HG03097 (cell line): ENCODE data around the gene ZNF777.
"Not testable (repeated sequence)": the region's sequence is repeated elsewhere in the genome, so short reads cannot be mapped to it uniquely, and the experiment has no call there.

ENCODE experiments used
- ATAC-seq: cut with Tn5 transposase; IDR thresholded peaks from one replicate; pipeline ENCODE4 v1.9.1; 2021; ENCODE audit not compliant: unreplicated experiment, low FRiP score

ZNF777 gene

GRCh38 chr7:149455175-149455950, 5.5 kb downstream of the ZNF777 start:
- ATAC-seq = no peak

GRCh38 chr7:149454750-149455149, 6.1 kb downstream of the ZNF777 start:
- ATAC-seq = no peak

GRCh38 chr7:149454006-149454405, 6.9 kb downstream of the ZNF777 start:
- no peak for ATAC-seq

- ATAC-seq = no peak
Measured at GRCh38 chr7:149450821-149451220, 10.0 kb downstream of the ZNF777 start.

GRCh38 chr7:149449897-149450296, 11.0 kb downstream of the ZNF777 start:
- ATAC-seq = no peak

- ATAC-seq = no peak
Measured at GRCh38 chr7:149448961-149449360, 11.9 kb downstream of the ZNF777 start.

GRCh38 chr7:149446026-149446425, 14.8 kb downstream of the ZNF777 start:
- ATAC-seq = not testable (repeated sequence)

- no peak for ATAC-seq
Measured at GRCh38 chr7:149444287-149444686, 16.6 kb downstream of the ZNF777 start.

- ATAC-seq = no peak
Measured at GRCh38 chr7:149443523-149443922, 17.3 kb downstream of the ZNF777 start.

GRCh38 chr7:149442924-149443323, 17.9 kb downstream of the ZNF777 start:
- no peak for ATAC-seq

GRCh38 chr7:149440222-149440621, 20.6 kb downstream of the ZNF777 start:
- no peak for ATAC-seq

- ATAC-seq = no peak
Measured at GRCh38 chr7:149436358-149436757, 24.5 kb downstream of the ZNF777 start.

GRCh38 chr7:149433124-149433523, 27.7 kb downstream of the ZNF777 start:
- ATAC-seq = no peak

- no peak for ATAC-seq
Measured at GRCh38 chr7:149432121-149432691, 28.7 kb downstream of the ZNF777 start.

GRCh38 chr7:149431486-149432120, 29.3 kb downstream of the ZNF777 start:
- no peak for ATAC-seq

GRCh38 chr7:149430192-149430591, 30.7 kb downstream of the ZNF777 start:
- ATAC-seq = no peak

- ATAC-seq = no peak
Measured at GRCh38 chr7:149427893-149428292, 33.0 kb downstream of the ZNF777 start.

GRCh38 chr7:149427096-149427680, 33.7 kb downstream of the ZNF777 start:
- ATAC-seq = no peak

- ATAC-seq = no peak
Measured at GRCh38 chr7:149423449-149424110, 37.3 kb downstream of the ZNF777 start.

- ATAC-seq = no peak
Measured at GRCh38 chr7:149422914-149423301, 38.0 kb downstream of the ZNF777 start.
